ENCODE data around the gene CLDN7.

The CLDN7 gene

GRCh38 chr17:7263801-7264078 is 1.5 kb upstream of the CLDN7 start:
- CTCF ChIA-PET: interaction anchor here (0.6 to 0.7 kb wide), 2 partner anchors 32 to 66 kb away, joined by 3 to 5 read pairs; no protein-coding TSS in a partner anchor

GRCh38 chr17:7262935-7263800 is 890 bp upstream of the CLDN7 start:
- POLR2A ChIA-PET (ENCODE audit: low non-redundant PET): interaction anchor here (0.6 kb wide), 1 partner anchor 1769 kb away, joined by 3 read pairs; no protein-coding TSS in a partner anchor
- peak overlapping the region; percentile 40 for H3K27ac ChIP-seq
- TF ChIP-seq CTCF (conservative IDR thresholded peaks at IDR 0.05; ENCODE audit: low read depth): no peak
- CTCF ChIA-PET: interaction anchor here (0.6 to 1.8 kb wide), 4 partner anchors 33 to 425 kb away, joined by 3 to 5 read pairs (median 4); no protein-coding TSS in a partner anchor
- peak; percentile 79 for DNase-seq (ENCODE audit: low spot score)

More at GRCh38 chr17:7263801-7264078, 1.5 kb upstream of the CLDN7 start:
- POLR2A ChIA-PET (ENCODE audit: low non-redundant PET): interaction anchor here (1.1 kb wide), 1 partner anchor 66 kb away, joined by 3 read pairs; no protein-coding TSS in a partner anchor
- no peak for DNase-seq (ENCODE audit: low spot score)
- peak overlapping the region; percentile 40 for H3K27ac ChIP-seq
- TF ChIP-seq CTCF (conservative IDR thresholded peaks at IDR 0.05; ENCODE audit: low read depth): no peak

GRCh38 chr17:7261379-7262191 is 693 bp downstream of the CLDN7 start:
- POLR2A ChIA-PET (ENCODE audit: low non-redundant PET): no interaction called here

GRCh38 chr17:7260651-7261378 is 1.5 kb downstream of the CLDN7 start:
- ChIA-PET POLR2A (ENCODE audit: low non-redundant PET) (no interaction called here), CTCF (interaction anchor here (0.7 kb wide), 1 partner anchor 176 kb away, joined by 3 read pairs; no protein-coding TSS in a partner anchor)
- DNase-seq (ENCODE audit: low spot score): peak; percentile 62
- no peak for TF ChIP-seq CTCF (conservative IDR thresholded peaks at IDR 0.05; ENCODE audit: low read depth)
- H3K27ac ChIP-seq: peak overlapping the region; percentile 79

More at GRCh38 chr17:7261379-7262191, 693 bp downstream of the CLDN7 start:
- CTCF ChIA-PET: interaction anchor here (0.7 to 1.8 kb wide), 2 partner anchors 35 to 175 kb away, joined by 3 to 4 read pairs; no protein-coding TSS in a partner anchor
- TF ChIP-seq CTCF (conservative IDR thresholded peaks at IDR 0.05; ENCODE audit: low read depth): no peak
- no peak for DNase-seq (ENCODE audit: low spot score)
- H3K27ac ChIP-seq: peak overlapping the region; percentile 79

GRCh38 chr17:7260151-7260550 is 2.1 kb downstream of the CLDN7 start:
- CTCF ChIA-PET: interaction anchor here (0.6 to 1.0 kb wide), 2 partner anchors 36 to 355 kb away, joined by 4 to 7 read pairs; no protein-coding TSS in a partner anchor
- peak overlapping the region; percentile 79 for H3K27ac ChIP-seq
- no peak for DNase-seq (ENCODE audit: low spot score)
- POLR2A ChIA-PET (ENCODE audit: low non-redundant PET): no interaction called here
- TF ChIP-seq CTCF (conservative IDR thresholded peaks at IDR 0.05; ENCODE audit: low read depth): no peak
